Mesenteric fat pad (tissue), 1 donor: ENCODE results near the gene UBE2H. TPM values are rescaled to one million over a fixed set of nuclear protein-coding genes. Genes with fewer than 3 reads are reported as not detected.
A peak's percentile ranks its signal among the peaks of the same experiment; 100 is the strongest.

ENCODE experiments used
- DNase-seq: peaks from one replicate; pipeline ENCODE4 v3.0.0-alpha.2; 2020; ENCODE audit warnings: low spot score
- long read RNA-seq: library from polyadenylated mRNA; unstranded; transcript quantifications from one replicate; pipeline ENCODE4 v2.0.0, GENCODE V29; 2020
- total RNA-seq: library from RNA; stranded (reverse); fragmentation: NEBNext Ultra II Directional; extraction: Animal tissue kit (Norgen Biotek cat#: 25700); gene quantifications from one replicate; pipeline ENCODE4 v1.2.1, GENCODE V29; 2021
- donor health status: DM: yes; HTN: yes; CAD: no.

UBE2H gene
- total RNA-seq, result 117 TPM
- long read RNA-seq, full-length matches to known transcripts, result 5 of 42 reads
- long read RNA-seq, partial matches to known transcripts, result 2 of 42 reads
- long read RNA-seq, other reads (novel, unspliced or antisense), result 35 of 42 reads

GRCh38 chr7:129952653-129953560 is at the start of gene UBE2H:
Gene UBE2H, minus strand, starts transcription at chr7:129952960. Its CDS starts 405 bp downstream, at chr7:129952555.
- peak; percentile 97 for DNase-seq

GRCh38 chr7:129998446-129998845 is 45.7 kb upstream of the UBE2H start:
- no peak for DNase-seq

- DNase-seq, result no peak
Measured at GRCh38 chr7:129997285-129997684, 44.5 kb upstream of the UBE2H start.

GRCh38 chr7:129993275-129993674 is 40.5 kb upstream of the UBE2H start:
- DNase-seq, result no peak

- DNase-seq, result no peak
Measured at GRCh38 chr7:129990403-129991192, 37.8 kb upstream of the UBE2H start.

GRCh38 chr7:129989466-129989865 is 36.7 kb upstream of the UBE2H start:
- no peak for DNase-seq

DNA sequence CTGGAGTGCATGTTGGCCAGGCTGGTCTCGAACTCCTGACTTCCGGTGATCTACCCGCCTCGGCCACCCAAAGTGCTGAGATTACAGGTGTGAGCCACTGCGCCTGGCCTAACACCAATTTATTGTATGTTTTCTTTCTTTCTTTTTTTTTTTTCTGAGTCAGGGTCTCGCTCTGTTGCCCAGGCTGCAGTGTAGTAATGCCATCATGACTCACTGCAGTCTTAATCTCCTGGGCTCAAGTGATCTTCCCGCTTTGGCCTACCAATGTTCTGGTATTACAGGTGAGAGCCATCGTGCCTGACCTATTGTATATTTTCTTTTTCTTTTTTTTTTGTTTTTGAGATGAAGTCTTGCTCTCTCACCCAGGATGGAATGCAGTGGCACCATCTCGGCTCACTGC is 33.8 kb upstream of the UBE2H start:
- DNase-seq, result no peak

- no peak for DNase-seq
Measured at GRCh38 chr7:129980667-129981066, 27.9 kb upstream of the UBE2H start.

DNA sequence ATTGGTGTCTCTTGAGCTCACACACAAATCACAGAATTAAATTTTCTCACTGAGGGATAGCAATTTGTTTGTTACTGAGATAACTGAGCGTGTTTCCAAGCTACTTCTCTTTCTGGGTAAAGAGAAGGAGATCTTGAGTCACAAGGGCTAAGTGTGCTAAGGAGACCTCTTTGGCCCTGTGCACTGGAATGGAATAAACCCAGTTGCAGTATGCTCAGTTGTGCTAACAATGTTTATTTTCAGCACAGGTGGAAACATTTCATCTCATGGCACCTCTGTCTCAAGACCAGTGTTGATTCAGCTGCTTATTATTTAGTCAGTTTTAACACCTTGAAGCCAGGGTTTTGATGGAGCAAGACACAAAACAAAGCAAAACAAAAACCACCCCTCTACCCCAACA is 22.5 kb upstream of the UBE2H start:
- no peak for DNase-seq

DNA sequence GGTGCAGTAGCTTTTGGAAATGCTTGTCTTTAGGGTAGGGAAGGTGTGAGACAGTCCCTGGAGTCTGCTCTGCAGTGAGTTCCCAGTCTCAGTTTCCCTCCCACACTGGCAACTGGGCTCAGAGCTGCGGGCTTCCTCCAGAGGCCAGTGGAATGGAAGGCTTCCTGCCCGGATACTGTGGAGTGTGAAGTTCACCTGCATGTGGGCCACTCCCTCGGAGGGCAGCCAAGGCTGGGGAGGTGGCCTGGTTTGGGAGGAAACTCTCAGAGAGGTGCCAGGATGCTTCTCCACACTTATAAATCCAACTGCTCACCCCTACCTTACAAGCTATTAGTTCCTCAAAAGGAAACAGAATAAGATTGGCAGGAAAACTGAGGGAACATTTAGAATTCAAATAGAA is 18.1 kb upstream of the UBE2H start:
- DNase-seq, result no peak

- no peak for DNase-seq
Measured at GRCh38 chr7:129969881-129970446, 17.2 kb upstream of the UBE2H start.

DNA sequence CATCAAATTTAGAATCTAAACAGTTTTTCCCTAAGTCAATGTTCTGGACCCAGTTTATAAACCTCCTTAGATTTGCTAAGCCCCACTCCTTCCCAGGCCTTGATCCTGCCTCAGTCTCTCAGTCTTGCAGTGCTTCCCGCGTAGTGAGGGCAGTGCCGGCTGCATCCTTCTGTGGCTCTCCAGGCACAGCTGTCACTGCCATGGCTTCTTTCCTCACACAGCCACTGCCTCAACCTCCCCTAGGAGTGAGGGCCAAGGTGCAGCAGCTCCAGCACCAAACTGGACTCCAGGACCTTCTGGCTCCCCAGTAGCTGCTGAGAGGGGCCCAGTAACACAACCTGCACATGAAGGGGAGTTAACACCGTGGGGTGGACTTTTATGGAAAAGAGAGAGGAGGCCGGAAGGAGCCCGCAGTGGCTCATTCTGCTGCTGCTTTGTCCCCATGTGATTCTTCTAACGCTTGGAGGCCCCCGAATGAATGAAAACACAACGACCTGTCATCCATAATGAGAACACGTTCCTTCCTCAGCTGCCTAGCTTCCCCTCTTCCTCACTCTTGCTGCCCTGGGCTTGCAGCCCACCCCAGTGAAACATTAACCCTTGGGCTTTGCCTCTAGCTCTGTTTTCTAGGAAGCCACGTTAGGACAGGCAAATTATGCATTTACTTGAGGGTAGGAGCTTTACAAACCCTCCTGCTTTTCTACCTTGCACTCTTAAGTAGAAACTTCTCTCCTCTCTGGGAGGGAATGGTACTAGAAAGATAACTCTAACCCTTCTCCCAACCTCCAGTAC is 16.0 kb upstream of the UBE2H start:
- no peak for DNase-seq

- peak; percentile 12 for DNase-seq
Measured at GRCh38 chr7:129960204-129960475, 7.4 kb upstream of the UBE2H start.

DNA sequence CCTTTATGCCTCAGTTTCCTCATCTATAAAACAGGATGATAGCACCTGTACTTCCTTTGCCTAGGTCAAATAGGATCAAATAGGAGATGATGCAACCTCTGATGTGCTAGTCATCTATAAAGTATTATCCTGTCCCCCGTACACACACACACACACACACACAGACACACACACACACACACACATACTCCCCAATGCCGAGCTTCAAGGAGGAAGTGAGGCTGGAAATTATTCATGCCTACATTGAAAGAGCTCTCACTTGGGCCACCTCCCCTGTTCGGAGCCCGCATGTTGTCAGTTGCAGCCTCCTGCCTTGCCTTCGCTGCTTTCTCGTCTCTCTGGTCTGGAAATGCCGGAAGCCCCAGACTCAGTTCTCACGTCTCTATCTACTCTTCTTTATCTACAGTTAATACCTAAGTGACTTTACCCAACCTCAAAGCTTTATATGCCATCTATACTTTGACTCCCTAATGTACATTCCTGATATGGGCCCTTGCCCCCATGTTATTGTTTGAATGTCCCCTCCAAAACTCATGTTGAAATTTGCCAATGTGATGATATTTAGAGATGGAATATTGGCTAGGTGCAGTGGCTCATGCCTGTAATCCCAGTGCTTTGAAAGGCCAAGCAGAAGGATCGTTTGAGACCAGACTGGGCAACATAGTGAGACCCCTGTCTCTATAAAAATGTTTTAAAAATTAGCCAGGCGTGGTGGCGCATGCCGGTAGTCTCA is 6.9 kb upstream of the UBE2H start:
- peak; percentile 33 for DNase-seq

GRCh38 chr7:129958643-129959470 is 6.1 kb upstream of the UBE2H start:
- peak; percentile 80 for DNase-seq

- DNase-seq, result peak; percentile 9
Measured at GRCh38 chr7:129955993-129956543, 3.3 kb upstream of the UBE2H start.

GRCh38 chr7:129952086-129952652 is 591 bp downstream of the UBE2H start:
- peak; percentile 88 for DNase-seq

- DNase-seq, result peak; percentile 43
Measured at GRCh38 chr7:129951226-129952085, 1.3 kb downstream of the UBE2H start.
